Measurements from ENCODE around the gene MAP2. TPM values are rescaled to one million over a fixed set of nuclear protein-coding genes. Genes with fewer than 3 reads are reported as not detected.

The MAP2 gene
- total and polyA plus RNA-seq, 12 donors, result 3.5 to 15.5 (median 5.5) TPM

GRCh38 chr2:209773377-209773776 is 349.5 kb downstream of the MAP2 start:
- Histone ChIP-seq H3K9me3 (no peaks in the 10 kb centered on the region), H3K27ac (no peak overlapping the region), H3K4me1 (peaks cover 0 to 8% (median 4%) of the 10 kb centered on the region in 9 donors), H3K4me3 (no peak overlapping the region), H3K27me3 (peaks cover 0 to 49% (median 6%) of the 10 kb centered on the region in 7 donors), H3K36me3 (no peaks in the 10 kb centered on the region)
- 22 to 23% methylated on average over 3 of the region's 3 CpGs for WGBS, 2 donors
- intact Hi-C loops (cut with DNase I), result no loop called here
- ATAC-seq, result no peak
- TF ChIP-seq CTCF (IDR thresholded peaks at IDR 0.05), result no peak
- no peak for DNase-seq
